ENCODE data around the gene OBSCN. TPM values are rescaled to one million over a fixed set of nuclear protein-coding genes. Genes with fewer than 3 reads are reported as not detected.

OBSCN gene
- total and polyA plus RNA-seq, 2 experiments from 2014 or later = 1.1 to 5.2 TPM

DNA sequence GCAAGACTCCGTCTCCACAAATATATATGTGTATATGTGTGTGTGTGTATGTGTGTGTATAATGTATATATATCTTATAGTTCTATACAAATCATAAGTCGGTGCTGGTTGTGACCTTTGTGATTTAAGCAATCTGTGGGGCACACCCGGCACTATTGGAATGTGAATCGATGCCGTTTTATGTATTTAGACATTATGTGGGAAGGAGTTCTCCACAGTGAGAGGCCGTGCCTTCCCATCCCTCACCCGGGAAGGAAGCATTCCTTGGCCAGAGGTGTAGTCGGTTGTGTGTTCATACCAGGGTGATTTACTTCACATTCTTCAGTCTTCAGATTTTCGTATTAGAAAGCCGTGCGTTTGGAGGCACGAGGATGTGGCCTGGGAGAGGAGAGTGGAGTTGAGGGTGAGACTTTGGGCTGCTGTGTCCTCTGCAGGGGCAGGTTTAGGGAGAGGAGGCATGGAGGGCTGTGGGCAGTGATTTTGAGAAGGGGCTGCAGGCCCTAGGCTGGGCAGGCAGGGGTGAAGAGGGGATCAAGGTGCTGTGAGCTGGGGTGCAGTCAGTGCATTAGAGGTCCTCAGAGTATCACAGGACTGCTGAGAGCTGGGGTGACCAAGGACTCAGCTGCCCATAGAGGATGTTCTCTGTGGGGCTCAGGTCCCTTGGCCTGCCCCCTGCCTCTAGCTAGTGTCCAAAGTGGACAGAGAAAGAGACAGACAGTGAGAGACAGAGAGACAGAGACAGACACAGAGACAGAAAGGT, 141.0 kb downstream of the OBSCN start:
- H4K20me1 ChIP-seq (ENCODE audit: insufficient read depth) = no peaks in the 10 kb centered on the region
- no peak overlapping the region for H3K4me2 ChIP-seq (ENCODE audit: unreplicated experiment)
- H3K4me1 ChIP-seq (ENCODE audit: insufficient read depth) = no peaks in the 10 kb centered on the region
- no peak overlapping the region for H3K27ac ChIP-seq
- H3K36me3 ChIP-seq (ENCODE audit: low read depth) = no peaks in the 10 kb centered on the region
- H3K9me3 ChIP-seq (ENCODE audit: low read depth) = no peaks in the 10 kb centered on the region
- H3K27me3 ChIP-seq (replicated peaks; ENCODE audit: insufficient read depth) = no peaks in the 10 kb centered on the region; the same call in 1 of the 2 replicates
- no peak for DNase-seq
- TF ChIP-seq EZH2phosphoT487 (IDR thresholded peaks at IDR 0.05; ENCODE audit: insufficient read depth, low read depth) (no peak), EZH2 (IDR thresholded peaks at IDR 0.05; ENCODE audit: insufficient read depth, poor library complexity, severe bottlenecking) (no peak)
- H2AFZ ChIP-seq = no peak overlapping the region
- no peaks in the 10 kb centered on the region for H3F3A ChIP-seq (ENCODE audit: insufficient read depth)
- in situ Hi-C loops (cut with MboI) = no loop called here
- H3K9ac ChIP-seq = no peak overlapping the region
- no peak overlapping the region for H3K4me3 ChIP-seq
- H3K79me2 ChIP-seq (ENCODE audit: insufficient read depth) = no peaks in the 10 kb centered on the region
- WGBS, 2 experiments (ENCODE audit: low coverage in 1 of 2, low lambda C conversion rate in 2 of 2, missing lambda C conversion rate in 2 of 2) = 56 to 58% methylated on average over 12 of the region's 12 CpGs
- no peaks in the 10 kb centered on the region for H3K9me2 ChIP-seq (ENCODE audit: insufficient read depth)

DNA sequence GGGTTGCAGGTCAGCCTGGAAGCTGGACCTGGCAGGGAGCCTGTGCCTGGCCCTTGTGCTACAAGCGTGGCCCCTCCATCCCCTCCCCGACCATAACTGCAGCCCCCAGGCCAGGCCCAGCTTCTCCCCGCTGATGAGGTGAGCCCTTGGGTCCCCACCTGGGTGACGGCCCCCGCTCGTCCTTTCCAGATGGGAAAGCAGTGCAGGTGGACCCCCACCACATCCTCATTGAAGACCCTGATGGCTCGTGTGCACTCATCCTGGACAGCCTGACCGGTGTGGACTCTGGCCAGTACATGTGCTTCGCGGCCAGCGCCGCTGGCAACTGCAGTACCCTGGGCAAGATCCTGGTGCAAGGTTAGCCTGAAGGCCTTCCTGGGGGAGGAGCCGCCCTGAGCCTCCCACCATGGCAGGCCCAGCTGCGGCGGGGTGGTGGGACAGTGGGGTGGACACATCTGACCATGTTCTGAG, 141.9 kb downstream of the OBSCN start:
- no peak overlapping the region for H3K4me2 ChIP-seq (ENCODE audit: unreplicated experiment)
- no peak overlapping the region for H3K9ac ChIP-seq
- no peaks in the 10 kb centered on the region; the same call in 1 of the 2 replicates for H3K27me3 ChIP-seq (replicated peaks; ENCODE audit: insufficient read depth)
- in situ Hi-C loops (cut with MboI) = no loop called here
- H4K20me1 ChIP-seq (ENCODE audit: insufficient read depth) = no peaks in the 10 kb centered on the region
- no peaks in the 10 kb centered on the region for H3K79me2 ChIP-seq (ENCODE audit: insufficient read depth)
- H3K9me3 ChIP-seq (ENCODE audit: low read depth) = no peaks in the 10 kb centered on the region
- no peak overlapping the region for H3K27ac ChIP-seq
- H3K9me2 ChIP-seq (ENCODE audit: insufficient read depth) = no peaks in the 10 kb centered on the region
- WGBS, 2 experiments (ENCODE audit: low coverage in 1 of 2, low lambda C conversion rate in 2 of 2, missing lambda C conversion rate in 2 of 2) = 71 to 72% methylated on average over 13 to 14 of the region's 15 CpGs
- no peaks in the 10 kb centered on the region for H3K4me1 ChIP-seq (ENCODE audit: insufficient read depth)
- no peak overlapping the region for H2AFZ ChIP-seq
- no peak overlapping the region for H3K4me3 ChIP-seq
- no peaks in the 10 kb centered on the region for H3F3A ChIP-seq (ENCODE audit: insufficient read depth)
- TF ChIP-seq EZH2phosphoT487 (IDR thresholded peaks at IDR 0.05; ENCODE audit: insufficient read depth, low read depth) (no peak), EZH2 (IDR thresholded peaks at IDR 0.05; ENCODE audit: insufficient read depth, poor library complexity, severe bottlenecking) (no peak)
- no peak for DNase-seq
- H3K36me3 ChIP-seq (ENCODE audit: low read depth) = no peaks in the 10 kb centered on the region

DNA sequence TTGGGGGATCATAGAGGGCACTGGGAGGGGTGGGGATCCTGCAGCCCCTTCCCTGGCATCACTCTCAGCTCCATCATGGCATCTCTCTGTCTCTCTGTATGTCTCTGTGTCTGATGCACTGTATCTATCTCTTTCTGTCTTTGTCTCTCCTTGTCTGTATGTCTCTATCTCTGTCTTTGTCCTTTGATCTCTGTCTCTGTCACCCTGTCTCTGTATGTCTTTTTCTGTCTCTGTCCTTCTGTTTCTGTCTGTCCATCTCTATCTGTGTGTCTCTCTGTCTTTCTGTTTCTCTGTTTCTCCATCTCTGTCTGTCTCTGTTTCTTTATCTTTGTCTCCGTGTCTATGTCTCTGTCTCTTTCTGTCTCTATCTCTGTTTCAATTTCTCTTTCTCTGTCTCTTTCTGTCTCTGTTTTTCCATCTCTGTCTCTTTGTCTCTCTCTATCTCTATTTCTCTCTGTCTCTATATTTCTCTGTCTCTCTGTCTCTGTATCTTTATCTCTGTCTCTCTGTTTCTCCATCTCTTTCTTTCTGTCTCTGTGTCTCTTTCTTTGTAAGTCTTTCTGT, 142.4 kb downstream of the OBSCN start:
- H3K9me3 ChIP-seq (ENCODE audit: low read depth) = no peaks in the 10 kb centered on the region
- no peak overlapping the region for H3K27ac ChIP-seq
- H3K4me2 ChIP-seq (ENCODE audit: unreplicated experiment) = no peak overlapping the region
- H2AFZ ChIP-seq = no peak overlapping the region
- H3K79me2 ChIP-seq (ENCODE audit: insufficient read depth) = no peaks in the 10 kb centered on the region
- no peak overlapping the region for H3K4me3 ChIP-seq
- no peak for DNase-seq
- no peaks in the 10 kb centered on the region for H3F3A ChIP-seq (ENCODE audit: insufficient read depth)
- no peaks in the 10 kb centered on the region for H3K4me1 ChIP-seq (ENCODE audit: insufficient read depth)
- TF ChIP-seq EZH2phosphoT487 (IDR thresholded peaks at IDR 0.05; ENCODE audit: insufficient read depth, low read depth) = no peak
- no peaks in the 10 kb centered on the region for H3K9me2 ChIP-seq (ENCODE audit: insufficient read depth)
- WGBS, 2 experiments (ENCODE audit: low coverage in 1 of 2, low lambda C conversion rate in 2 of 2, missing lambda C conversion rate in 2 of 2) = 88 to 96% methylated on average over 1 of the region's 1 CpG
- H3K9ac ChIP-seq = no peak overlapping the region
- no peaks in the 10 kb centered on the region for H4K20me1 ChIP-seq (ENCODE audit: insufficient read depth)
- H3K27me3 ChIP-seq (replicated peaks; ENCODE audit: insufficient read depth) = no peaks in the 10 kb centered on the region; the same call in 1 of the 2 replicates
- H3K36me3 ChIP-seq (ENCODE audit: low read depth) = no peaks in the 10 kb centered on the region
- in situ Hi-C loops (cut with MboI) = no loop called here

DNA sequence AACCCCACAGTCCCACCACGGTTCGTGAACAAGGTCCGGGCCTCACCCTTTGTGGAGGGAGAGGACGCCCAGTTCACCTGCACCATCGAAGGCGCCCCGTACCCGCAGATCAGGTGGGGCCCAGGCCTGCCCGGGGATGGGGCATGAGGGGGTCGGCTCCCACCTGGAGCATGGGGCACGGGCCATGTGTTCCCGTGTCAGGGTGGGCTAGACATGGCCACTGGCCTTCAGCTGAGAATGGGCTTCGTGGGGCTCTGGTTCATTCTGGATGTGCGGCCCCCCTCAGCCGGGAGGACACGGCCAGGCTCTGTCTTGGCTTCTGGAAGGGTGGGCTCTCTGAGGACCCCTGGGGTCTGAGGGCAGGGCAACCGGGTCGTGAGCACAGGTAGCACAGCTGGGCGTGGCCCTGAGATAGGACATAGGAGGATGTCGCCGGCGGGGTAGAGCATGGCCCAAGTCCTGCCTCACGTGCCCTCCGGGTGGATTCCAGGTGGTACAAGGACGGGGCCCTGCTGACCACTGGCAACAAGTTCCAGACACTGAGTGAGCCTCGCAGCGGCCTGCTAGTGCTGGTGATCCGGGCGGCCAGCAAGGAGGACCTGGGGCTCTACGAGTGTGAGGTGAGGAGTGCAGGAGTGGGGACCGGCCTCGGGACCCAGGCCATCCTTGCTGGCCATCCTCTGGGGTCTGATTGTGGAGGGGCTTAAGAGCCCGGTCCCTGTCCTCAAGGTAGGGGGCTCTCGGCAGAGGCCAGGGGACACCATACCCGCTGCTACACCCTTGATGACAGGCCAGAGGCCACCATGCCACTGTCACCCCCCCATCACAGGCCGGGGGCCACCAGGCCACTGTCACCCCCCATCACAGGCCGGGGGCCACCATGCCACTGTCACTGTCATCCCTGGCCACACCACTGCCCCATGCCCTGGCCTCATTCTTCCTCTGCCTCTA, 143.3 kb downstream of the OBSCN start:
- no peak for DNase-seq
- in situ Hi-C loops (cut with MboI) = no loop called here
- no peak overlapping the region for H3K4me2 ChIP-seq (ENCODE audit: unreplicated experiment)
- no peaks in the 10 kb centered on the region for H3K9me2 ChIP-seq (ENCODE audit: insufficient read depth)
- no peaks in the 10 kb centered on the region for H3K36me3 ChIP-seq (ENCODE audit: low read depth)
- H3K9ac ChIP-seq = no peak overlapping the region
- H3K4me1 ChIP-seq (ENCODE audit: insufficient read depth) = no peaks in the 10 kb centered on the region
- no peaks in the 10 kb centered on the region for H3K79me2 ChIP-seq (ENCODE audit: insufficient read depth)
- no peak overlapping the region for H3K4me3 ChIP-seq
- no peaks in the 10 kb centered on the region for H3K9me3 ChIP-seq (ENCODE audit: low read depth)
- H3F3A ChIP-seq (ENCODE audit: insufficient read depth) = no peaks in the 10 kb centered on the region
- no peak overlapping the region for H3K27ac ChIP-seq
- no peak for TF ChIP-seq EZH2phosphoT487 (IDR thresholded peaks at IDR 0.05; ENCODE audit: insufficient read depth, low read depth)
- no peak for TF ChIP-seq EZH2 (IDR thresholded peaks at IDR 0.05; ENCODE audit: insufficient read depth, poor library complexity, severe bottlenecking)
- no peaks in the 10 kb centered on the region for H4K20me1 ChIP-seq (ENCODE audit: insufficient read depth)
- WGBS, 2 experiments (ENCODE audit: low coverage in 1 of 2, low lambda C conversion rate in 2 of 2, missing lambda C conversion rate in 2 of 2) = 69 to 71% methylated on average over 26 to 37 of the region's 37 CpGs
- H3K27me3 ChIP-seq (replicated peaks; ENCODE audit: insufficient read depth) = no peaks in the 10 kb centered on the region; the same call in 1 of the 2 replicates
- H2AFZ ChIP-seq = no peak overlapping the region
